ENCODE results near the gene KRTAP10-2. TPM values are rescaled to one million over a fixed set of nuclear protein-coding genes. Genes with fewer than 3 reads are reported as not detected.

KRTAP10-2 gene
- total and polyA plus RNA-seq, 2 experiments from 2014 or later, result 0.24 TPM; not detected in 1

DNA sequence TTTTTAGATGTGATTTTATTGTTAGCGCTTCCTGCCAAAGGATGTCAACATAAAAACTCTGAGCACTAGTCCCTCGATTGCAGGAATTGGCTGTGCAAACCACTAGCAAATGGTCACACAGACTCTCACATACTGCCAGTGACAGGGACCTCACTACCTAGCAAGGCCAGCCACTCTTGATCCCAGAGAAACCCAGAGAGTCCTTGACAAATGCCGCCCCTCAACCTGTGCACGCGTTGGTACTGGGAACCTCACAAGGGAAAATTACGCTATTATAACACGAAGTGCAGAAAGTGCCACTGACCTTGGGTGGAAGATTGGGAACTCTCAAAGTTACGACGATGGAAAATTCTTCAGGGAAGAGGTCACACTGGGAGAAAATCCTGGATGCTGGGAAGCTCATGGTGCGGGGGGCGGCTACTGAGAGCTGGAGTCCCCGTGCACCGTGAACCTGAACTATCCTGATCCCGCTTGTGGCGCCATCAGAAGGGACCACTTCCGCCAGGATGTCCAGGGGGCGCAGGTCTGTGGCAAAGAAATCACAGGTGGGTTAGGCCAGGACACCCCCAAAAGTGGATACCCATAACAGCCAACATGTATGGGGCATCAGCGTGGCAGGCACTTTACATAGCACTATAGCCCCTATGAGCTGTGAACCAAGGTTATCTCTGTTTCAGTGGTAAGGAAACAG is 16.3 kb upstream of the KRTAP10-2 start:
- no peak for DNase-seq (ENCODE audit: low spot score)
- no peaks in the 10 kb centered on the region for H3F3A ChIP-seq (replicated peaks; ENCODE audit: low read depth)
- H3K27ac ChIP-seq (ENCODE audit: low read depth), result no peak overlapping the region
- no peaks in the 10 kb centered on the region for H3K4me1 Mint-ChIP-seq
- H3K4me1 ChIP-seq (ENCODE audit: insufficient read depth), result no peaks in the 10 kb centered on the region
- peaks cover 25% of the 10 kb centered on the region for H3K9me3 Mint-ChIP-seq
- no peaks in the 10 kb centered on the region for H3K36me3 ChIP-seq (ENCODE audit: insufficient read depth)
- no peaks in the 10 kb centered on the region for H3K79me2 ChIP-seq (replicated peaks; ENCODE audit: insufficient read depth)
- no peaks in the 10 kb centered on the region for H3K27me3 ChIP-seq (ENCODE audit: insufficient read depth)
- H3K4me2 ChIP-seq, result no peak overlapping the region
- no peaks in the 10 kb centered on the region for H4K20me1 ChIP-seq (replicated peaks; ENCODE audit: insufficient read depth)
- no peak overlapping the region for H3K4me3 Mint-ChIP-seq
- peaks cover 10% of the 10 kb centered on the region for H3K27me3 Mint-ChIP-seq (ENCODE audit: insufficient read depth, low read depth, poor library complexity)
- TF ChIP-seq CREB1 (CRISPR knock-in tag; IDR thresholded peaks at IDR 0.05; ENCODE audit: low read depth) (no peak), ETS1 (IDR thresholded peaks at IDR 0.05) (no peak), EZH2phosphoT487 (IDR thresholded peaks at IDR 0.05; ENCODE audit: unreplicated experiment) (no peak), ZNF331 (CRISPR knock-in tag; IDR thresholded peaks at IDR 0.05; ENCODE audit: low read depth) (no peak), JUNB (IDR thresholded peaks at IDR 0.05; ENCODE audit: unreplicated experiment) (no peak), CTCF (conservative IDR thresholded peaks at IDR 0.05; ENCODE audit: low read depth in 2 of 2) (no peak), POLR2AphosphoS5 (IDR thresholded peaks at IDR 0.05; ENCODE audit: low read depth) (no peak)
- peak overlapping the region; percentile 56; the same call in 1 of the 2 replicates for H2AFZ ChIP-seq
- ATAC-seq, result no peak
- no peaks in the 10 kb centered on the region for H3K9me2 ChIP-seq (ENCODE audit: insufficient read depth)
- H3K4me3 ChIP-seq, result no peak overlapping the region
- no peak overlapping the region for H3K27ac Mint-ChIP-seq
- peaks cover 4% of the 10 kb centered on the region; the same call in 2 of the 3 replicates for H3K36me3 Mint-ChIP-seq (ENCODE audit: low read depth)

- H2AFZ ChIP-seq, result no peak overlapping the region
- no peak overlapping the region for H3K27ac ChIP-seq (ENCODE audit: low read depth)
- peaks cover 8% of the 10 kb centered on the region for H3K27me3 Mint-ChIP-seq (ENCODE audit: insufficient read depth, low read depth, poor library complexity)
- H3K27me3 ChIP-seq (ENCODE audit: insufficient read depth), result no peaks in the 10 kb centered on the region
- H3K36me3 Mint-ChIP-seq (ENCODE audit: low read depth), result peaks cover 1% of the 10 kb centered on the region; the same call in 2 of the 3 replicates
- no peaks in the 10 kb centered on the region for H3F3A ChIP-seq (replicated peaks; ENCODE audit: low read depth)
- no peak overlapping the region for H3K4me3 ChIP-seq
- no peak for ATAC-seq
- no peaks in the 10 kb centered on the region for H3K36me3 ChIP-seq (ENCODE audit: insufficient read depth)
- TF ChIP-seq NANOG (IDR thresholded peaks at IDR 0.05; ENCODE audit: borderline replicate concordance) (no peak), EZH2 (IDR thresholded peaks at IDR 0.05; ENCODE audit: low read depth, unreplicated experiment) (no peak), ZNF114 (CRISPR knock-in tag; IDR thresholded peaks at IDR 0.05) (no peak), ZNF462 (CRISPR knock-in tag; IDR thresholded peaks at IDR 0.05) (no peak), ETS1 (IDR thresholded peaks at IDR 0.05) (no peak)
- no peaks in the 10 kb centered on the region for H3K9me2 ChIP-seq (ENCODE audit: insufficient read depth)
- no peaks in the 10 kb centered on the region for H3K4me1 ChIP-seq (ENCODE audit: insufficient read depth)
- peaks cover 15% of the 10 kb centered on the region for H3K9me3 Mint-ChIP-seq
- no peaks in the 10 kb centered on the region for H4K20me1 ChIP-seq (replicated peaks; ENCODE audit: insufficient read depth)
- H3K4me2 ChIP-seq, result no peak overlapping the region
- DNase-seq (ENCODE audit: low spot score), result no peak
- H3K4me1 Mint-ChIP-seq, result no peaks in the 10 kb centered on the region
- H3K4me3 Mint-ChIP-seq, result no peak overlapping the region
- H3K27ac Mint-ChIP-seq, result no peak overlapping the region
- H3K79me2 ChIP-seq (replicated peaks; ENCODE audit: insufficient read depth), result no peaks in the 10 kb centered on the region
These were observed 15.1 kb upstream of the KRTAP10-2 start for GRCh38 chr21:44566403-44566802.

Measured in GM23338 (cell line).